ENCODE results near the gene ETFA. TPM values are rescaled to one million over a fixed set of nuclear protein-coding genes. Genes with fewer than 3 reads are reported as not detected.

Gene ETFA
- total and polyA plus RNA-seq, 9 of the 15 experiments (the other 6 are each of a cell fraction or from before 2014, with no cell fraction given): 130 to 543 (median 232) TPM

- TF ChIP-seq E2F4 (CRISPR knock-in tag; IDR thresholded peaks at IDR 0.05; ENCODE audit: low read depth) (peak; percentile 78), SAP30 (IDR thresholded peaks at IDR 0.05; ENCODE audit: borderline replicate concordance, insufficient read depth, low read depth, low read length, poor library complexity, severe bottlenecking) (peak; percentile 48), MECOM (CRISPR knock-in tag; IDR thresholded peaks at IDR 0.05) (0 out of 2 replicates have a peak, but pooled peaks have one; percentile 37), RBBP5 (IDR thresholded peaks at IDR 0.05; ENCODE audit: borderline replicate concordance, insufficient read depth, low read length, poor library complexity, severe bottlenecking) (peak; percentile 98), RBFOX2 (IDR thresholded peaks at IDR 0.05; ENCODE audit: low read depth, low read length) (peak; percentile 87), SAFB (IDR thresholded peaks at IDR 0.05; ENCODE audit: borderline replicate concordance, low read depth, low read length) (peak; percentile 80; the same call in 1 of the 2 replicates), KDM5B (IDR thresholded peaks at IDR 0.05; ENCODE audit: insufficient replicate concordance, low read depth, low read length) (peak; percentile 74), NRF1 (conservative IDR thresholded peaks at IDR 0.05 in 1 of 2, IDR thresholded peaks at IDR 0.05 in 1 of 2) (peak in 1 of 2 experiments; percentile 59; a peak in 2 of 4 replicates), AFF4 (CRISPR knock-in tag; IDR thresholded peaks at IDR 0.05) (peak; percentile 39; the same call in 1 of the 2 replicates), BHLHE40 (IDR thresholded peaks at IDR 0.05; ENCODE audit: low read length) (peak; percentile 82), POLR2G (IDR thresholded peaks at IDR 0.05; ENCODE audit: low read depth, low read length) (peak; percentile 83), EP400 (IDR thresholded peaks at IDR 0.05) (peak; percentile 76), ZNF830 (CRISPR knock-in tag; IDR thresholded peaks at IDR 0.05) (no peak), TOE1 (IDR thresholded peaks at IDR 0.05; ENCODE audit: borderline replicate concordance) (no peak), TOE1 (CRISPR knock-in tag; IDR thresholded peaks at IDR 0.05; ENCODE audit: borderline replicate concordance, low read depth) (0 out of 2 replicates have a peak, but pooled peaks have one; percentile 50)
- TF ChIP-seq, protein P1, sequence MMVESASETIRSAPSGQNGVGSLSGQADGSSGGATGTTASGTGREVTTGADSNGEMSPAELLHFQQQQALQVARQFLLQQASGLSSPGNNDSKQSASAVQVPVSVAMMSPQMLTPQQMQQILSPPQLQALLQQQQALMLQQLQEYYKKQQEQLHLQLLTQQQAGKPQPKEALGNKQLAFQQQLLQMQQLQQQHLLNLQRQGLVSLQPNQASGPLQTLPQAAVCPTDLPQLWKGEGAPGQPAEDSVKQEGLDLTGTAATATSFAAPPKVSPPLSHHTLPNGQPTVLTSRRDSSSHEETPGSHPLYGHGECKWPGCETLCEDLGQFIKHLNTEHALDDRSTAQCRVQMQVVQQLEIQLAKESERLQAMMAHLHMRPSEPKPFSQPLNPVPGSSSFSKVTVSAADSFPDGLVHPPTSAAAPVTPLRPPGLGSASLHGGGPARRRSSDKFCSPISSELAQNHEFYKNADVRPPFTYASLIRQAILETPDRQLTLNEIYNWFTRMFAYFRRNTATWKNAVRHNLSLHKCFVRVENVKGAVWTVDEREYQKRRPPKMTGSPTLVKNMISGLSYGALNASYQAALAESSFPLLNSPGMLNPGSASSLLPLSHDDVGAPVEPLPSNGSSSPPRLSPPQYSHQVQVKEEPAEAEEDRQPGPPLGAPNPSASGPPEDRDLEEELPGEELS (CRISPR knock-in tag; IDR thresholded peaks at IDR 0.05; ENCODE audit: borderline replicate concordance): peak; percentile 66; the same call in 1 of the 2 replicates
- TF ChIP-seq, protein P2, sequence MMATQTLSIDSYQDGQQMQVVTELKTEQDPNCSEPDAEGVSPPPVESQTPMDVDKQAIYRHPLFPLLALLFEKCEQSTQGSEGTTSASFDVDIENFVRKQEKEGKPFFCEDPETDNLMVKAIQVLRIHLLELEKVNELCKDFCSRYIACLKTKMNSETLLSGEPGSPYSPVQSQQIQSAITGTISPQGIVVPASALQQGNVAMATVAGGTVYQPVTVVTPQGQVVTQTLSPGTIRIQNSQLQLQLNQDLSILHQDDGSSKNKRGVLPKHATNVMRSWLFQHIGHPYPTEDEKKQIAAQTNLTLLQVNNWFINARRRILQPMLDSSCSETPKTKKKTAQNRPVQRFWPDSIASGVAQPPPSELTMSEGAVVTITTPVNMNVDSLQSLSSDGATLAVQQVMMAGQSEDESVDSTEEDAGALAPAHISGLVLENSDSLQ (IDR thresholded peaks at IDR 0.05): no peak
These were observed 26.6 kb upstream of the ETFA start (continued) for GRCh38 chr15:76337696-76338485.
